ENCODE results near the gene HNRNPA1L2. TPM values are rescaled to one million over a fixed set of nuclear protein-coding genes. Genes with fewer than 3 reads are reported as not detected.
A peak's percentile ranks its signal among the peaks of the same experiment; 100 is the strongest.

Gene HNRNPA1L2
- total RNA-seq, 1 experiment from 2014 or later, result 6.2 TPM

- peak overlapping the region; percentile 94 for H3K9ac ChIP-seq (ENCODE audit: low read length)
- RAD21 ChIA-PET (ENCODE audit: low non-redundant PET in 1 of 2, low total read pairs in 2 of 2, uncharacterized antibody in 2 of 2, unreplicated experiment in 2 of 2), result no interaction called here
- intact Hi-C loops (cut with micrococcal nuclease), result loop anchor here (5.0 kb wide), 1 partner anchor 157 kb away; no protein-coding TSS in a partner anchor
These were observed 8.5 kb downstream of the HNRNPA1L2 start for GRCh38 chr13:52650731-52651130.

More at GRCh38 chr13:52650731-52651130, 8.5 kb downstream of the HNRNPA1L2 start:
- H2AFZ ChIP-seq (ENCODE audit: low read depth, low read length, poor library complexity, severe bottlenecking), result no peak overlapping the region
- no peak for ATAC-seq
- TF ChIP-seq CBX3 (IDR thresholded peaks at IDR 0.05; ENCODE audit: low read depth) (no peak), POLR2AphosphoS5 (IDR thresholded peaks at IDR 0.05; ENCODE audit: low read depth, low read length) (no peak), FOSL1 (IDR thresholded peaks at IDR 0.05; ENCODE audit: low read depth) (no peak), EZH2phosphoT487 (IDR thresholded peaks at IDR 0.05; ENCODE audit: borderline replicate concordance) (no peak), CEBPB (IDR thresholded peaks at IDR 0.05; ENCODE audit: low read depth) (no peak), ZNF274 (IDR thresholded peaks at IDR 0.05; ENCODE audit: low read depth, low read length) (no peak), SRF (IDR thresholded peaks at IDR 0.05; ENCODE audit: low read depth) (no peak), ZFX (IDR thresholded peaks at IDR 0.05) (no peak), RAD21 (IDR thresholded peaks at IDR 0.05; ENCODE audit: low read depth) (no peak), ELF1 (IDR thresholded peaks at IDR 0.05; ENCODE audit: borderline replicate concordance, low read depth) (no peak), ATF3 (IDR thresholded peaks at IDR 0.05) (no peak), EZH2 (IDR thresholded peaks at IDR 0.05) (no peak), TCF7L2 (IDR thresholded peaks at IDR 0.05; ENCODE audit: borderline replicate concordance, extremely low read depth, insufficient read depth, insufficient read length) (no peak), POLR2A (IDR thresholded peaks at IDR 0.05; ENCODE audit: borderline replicate concordance, extremely low read depth, insufficient read depth, insufficient read length) (no peak), YY1 (IDR thresholded peaks at IDR 0.05; ENCODE audit: extremely low read depth, insufficient replicate concordance, low read depth, low read length) (no peak), MAX (IDR thresholded peaks at IDR 0.05) (no peak), EGR1 (IDR thresholded peaks at IDR 0.05; ENCODE audit: low read depth) (no peak)
- TF ChIP-seq, protein P1, sequence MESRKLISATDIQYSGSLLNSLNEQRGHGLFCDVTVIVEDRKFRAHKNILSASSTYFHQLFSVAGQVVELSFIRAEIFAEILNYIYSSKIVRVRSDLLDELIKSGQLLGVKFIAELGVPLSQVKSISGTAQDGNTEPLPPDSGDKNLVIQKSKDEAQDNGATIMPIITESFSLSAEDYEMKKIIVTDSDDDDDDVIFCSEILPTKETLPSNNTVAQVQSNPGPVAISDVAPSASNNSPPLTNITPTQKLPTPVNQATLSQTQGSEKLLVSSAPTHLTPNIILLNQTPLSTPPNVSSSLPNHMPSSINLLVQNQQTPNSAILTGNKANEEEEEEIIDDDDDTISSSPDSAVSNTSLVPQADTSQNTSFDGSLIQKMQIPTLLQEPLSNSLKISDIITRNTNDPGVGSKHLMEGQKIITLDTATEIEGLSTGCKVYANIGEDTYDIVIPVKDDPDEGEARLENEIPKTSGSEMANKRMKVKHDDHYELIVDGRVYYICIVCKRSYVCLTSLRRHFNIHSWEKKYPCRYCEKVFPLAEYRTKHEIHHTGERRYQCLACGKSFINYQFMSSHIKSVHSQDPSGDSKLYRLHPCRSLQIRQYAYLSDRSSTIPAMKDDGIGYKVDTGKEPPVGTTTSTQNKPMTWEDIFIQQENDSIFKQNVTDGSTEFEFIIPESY (IDR thresholded peaks at IDR 0.05; ENCODE audit: extremely low read depth, insufficient replicate concordance, low read length), result no peak
- TF ChIP-seq, protein P2, sequence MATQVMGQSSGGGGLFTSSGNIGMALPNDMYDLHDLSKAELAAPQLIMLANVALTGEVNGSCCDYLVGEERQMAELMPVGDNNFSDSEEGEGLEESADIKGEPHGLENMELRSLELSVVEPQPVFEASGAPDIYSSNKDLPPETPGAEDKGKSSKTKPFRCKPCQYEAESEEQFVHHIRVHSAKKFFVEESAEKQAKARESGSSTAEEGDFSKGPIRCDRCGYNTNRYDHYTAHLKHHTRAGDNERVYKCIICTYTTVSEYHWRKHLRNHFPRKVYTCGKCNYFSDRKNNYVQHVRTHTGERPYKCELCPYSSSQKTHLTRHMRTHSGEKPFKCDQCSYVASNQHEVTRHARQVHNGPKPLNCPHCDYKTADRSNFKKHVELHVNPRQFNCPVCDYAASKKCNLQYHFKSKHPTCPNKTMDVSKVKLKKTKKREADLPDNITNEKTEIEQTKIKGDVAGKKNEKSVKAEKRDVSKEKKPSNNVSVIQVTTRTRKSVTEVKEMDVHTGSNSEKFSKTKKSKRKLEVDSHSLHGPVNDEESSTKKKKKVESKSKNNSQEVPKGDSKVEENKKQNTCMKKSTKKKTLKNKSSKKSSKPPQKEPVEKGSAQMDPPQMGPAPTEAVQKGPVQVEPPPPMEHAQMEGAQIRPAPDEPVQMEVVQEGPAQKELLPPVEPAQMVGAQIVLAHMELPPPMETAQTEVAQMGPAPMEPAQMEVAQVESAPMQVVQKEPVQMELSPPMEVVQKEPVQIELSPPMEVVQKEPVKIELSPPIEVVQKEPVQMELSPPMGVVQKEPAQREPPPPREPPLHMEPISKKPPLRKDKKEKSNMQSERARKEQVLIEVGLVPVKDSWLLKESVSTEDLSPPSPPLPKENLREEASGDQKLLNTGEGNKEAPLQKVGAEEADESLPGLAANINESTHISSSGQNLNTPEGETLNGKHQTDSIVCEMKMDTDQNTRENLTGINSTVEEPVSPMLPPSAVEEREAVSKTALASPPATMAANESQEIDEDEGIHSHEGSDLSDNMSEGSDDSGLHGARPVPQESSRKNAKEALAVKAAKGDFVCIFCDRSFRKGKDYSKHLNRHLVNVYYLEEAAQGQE (IDR thresholded peaks at IDR 0.05; ENCODE audit: low read depth), result no peak
- TF ChIP-seq, protein P3, sequence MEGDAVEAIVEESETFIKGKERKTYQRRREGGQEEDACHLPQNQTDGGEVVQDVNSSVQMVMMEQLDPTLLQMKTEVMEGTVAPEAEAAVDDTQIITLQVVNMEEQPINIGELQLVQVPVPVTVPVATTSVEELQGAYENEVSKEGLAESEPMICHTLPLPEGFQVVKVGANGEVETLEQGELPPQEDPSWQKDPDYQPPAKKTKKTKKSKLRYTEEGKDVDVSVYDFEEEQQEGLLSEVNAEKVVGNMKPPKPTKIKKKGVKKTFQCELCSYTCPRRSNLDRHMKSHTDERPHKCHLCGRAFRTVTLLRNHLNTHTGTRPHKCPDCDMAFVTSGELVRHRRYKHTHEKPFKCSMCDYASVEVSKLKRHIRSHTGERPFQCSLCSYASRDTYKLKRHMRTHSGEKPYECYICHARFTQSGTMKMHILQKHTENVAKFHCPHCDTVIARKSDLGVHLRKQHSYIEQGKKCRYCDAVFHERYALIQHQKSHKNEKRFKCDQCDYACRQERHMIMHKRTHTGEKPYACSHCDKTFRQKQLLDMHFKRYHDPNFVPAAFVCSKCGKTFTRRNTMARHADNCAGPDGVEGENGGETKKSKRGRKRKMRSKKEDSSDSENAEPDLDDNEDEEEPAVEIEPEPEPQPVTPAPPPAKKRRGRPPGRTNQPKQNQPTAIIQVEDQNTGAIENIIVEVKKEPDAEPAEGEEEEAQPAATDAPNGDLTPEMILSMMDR (IDR thresholded peaks at IDR 0.05 in 2 of 3, conservative IDR thresholded peaks at IDR 0.05 in 1 of 3; ENCODE audit: borderline replicate concordance in 1 of 3, insufficient read depth in 1 of 3, low read depth in 2 of 3, low read length in 2 of 3), result no peak
- H3K36me3 ChIP-seq (ENCODE audit: control insufficient read depth in 1 of 2, insufficient read depth in 2 of 2, low read length in 2 of 2), result peaks cover 2 to 6% of the 10 kb centered on the region in 2 experiments; a peak in 2 of 4 replicates
- H3K4me3 ChIP-seq (replicated peaks in 1 of 2; ENCODE audit: low read depth in 1 of 2, low read length in 2 of 2), result peak overlapping the region; percentile 93 to 99
- peaks cover 11 to 22% of the 10 kb centered on the region in 2 experiments; a peak in 3 of 4 replicates for H3K4me1 ChIP-seq (ENCODE audit: control insufficient read depth in 1 of 2, insufficient read depth in 2 of 2, low read length in 2 of 2)
- H3K27me3 ChIP-seq (ENCODE audit: insufficient read depth, low read length), result no peaks in the 10 kb centered on the region
- H3K9me2 ChIP-seq (ENCODE audit: insufficient read depth), result no peaks in the 10 kb centered on the region
- no TSS peak for BruUV-seq (replicated peaks)
- CTCF ChIA-PET, result no interaction called here
- no peak for DNase-seq (ENCODE audit: low read depth, low spot score)
- H3K4me2 ChIP-seq (ENCODE audit: low read length), result peak overlapping the region; percentile 86
- H3K27ac ChIP-seq (ENCODE audit: low read depth, low read length), result no peak overlapping the region
- H3K79me2 ChIP-seq (ENCODE audit: insufficient read depth, low read length), result peaks cover 53% of the 10 kb centered on the region
- no peaks in the 10 kb centered on the region for H4K20me1 ChIP-seq (ENCODE audit: insufficient read depth)
- POLR2A ChIA-PET, result no interaction called here
- H3K9me3 ChIP-seq (ENCODE audit: control insufficient read depth in 1 of 2, insufficient read depth in 1 of 2, low read depth in 1 of 2, low read length in 2 of 2), result no peaks in the 10 kb centered on the region

Measured in HCT116 (cell line).